ENCODE results near the gene FAXDC2. TPM values are rescaled to one million over a fixed set of nuclear protein-coding genes. Genes with fewer than 3 reads are reported as not detected.
A peak's percentile ranks its signal among the peaks of the same experiment; 100 is the strongest.

FAXDC2 gene
- total and polyA plus RNA-seq, 9 of the 15 experiments (the other 6 are each of a cell fraction or from before 2014, with no cell fraction given) = 2.4 to 30.0 (median 9.9) TPM

- no peak for TF ChIP-seq NCOR1 (IDR thresholded peaks at IDR 0.05)
- no peak for TF ChIP-seq THAP7 (CRISPR knock-in tag; IDR thresholded peaks at IDR 0.05)
Measured at GRCh38 chr5:154829589-154830218, 20.7 kb downstream of the FAXDC2 start (continued).

- no TSS peak for BruUV-seq (replicated peaks)
- TF ChIP-seq CBX1 (IDR thresholded peaks at IDR 0.05; ENCODE audit: low read depth) = no peak
- no peak for TF ChIP-seq ZNF41 (CRISPR knock-in tag; conservative IDR thresholded peaks at IDR 0.05)
- TF ChIP-seq RFX1 (IDR thresholded peaks at IDR 0.05) = peak; percentile 49
- Histone ChIP-seq H3K4me1 (replicated peaks in 1 of 2; ENCODE audit: control insufficient read depth in 2 of 2, insufficient read depth in 2 of 2, low read length in 2 of 2) (peaks cover 11 to 14% of the 10 kb centered on the region in 2 experiments; a peak in 4 of 5 replicates), H3K79me2 (ENCODE audit: control insufficient read depth, insufficient read depth, low read length) (peaks cover 26% of the 10 kb centered on the region), H3K4me3 (no peak overlapping the region), H3K9me1 (ENCODE audit: control insufficient read depth, insufficient read depth, low read length) (no peaks in the 10 kb centered on the region), H3K27ac (ENCODE audit: extremely low read depth, low read depth, low read length) (no peak overlapping the region; the same call in 2 of the 3 replicates), H3K27me3 (ENCODE audit: control insufficient read depth in 2 of 2, insufficient read depth in 2 of 2, low read length in 2 of 2) (no peaks in the 10 kb centered on the region), H3K4me2 (ENCODE audit: insufficient read depth, low read length) (no peak overlapping the region), H3K9ac (ENCODE audit: insufficient read depth in 1 of 2, low read depth in 2 of 2, low read length in 2 of 2) (no peak overlapping the region; a peak in 1 of 4 replicates), H3K9me3 (replicated peaks; ENCODE audit: control insufficient read depth, insufficient read depth, low read depth, low read length) (no peaks in the 10 kb centered on the region), H3K36me3 (ENCODE audit: control insufficient read depth, insufficient read depth, low read length) (peaks cover 54% of the 10 kb centered on the region), H2AFZ (ENCODE audit: low read depth, low read length) (no peak overlapping the region), H4K20me1 (replicated peaks; ENCODE audit: control insufficient read depth, insufficient read depth, low read length) (no peaks in the 10 kb centered on the region)
- in situ Hi-C loops (cut with MboI) = no loop called here
- CTCF ChIA-PET (ENCODE audit: low intra/inter-chr PET ratio) = no interaction called here
- peak; percentile 11; the same call in 2 of the 3 replicates for ATAC-seq
- intact Hi-C loops (cut with micrococcal nuclease) = no loop called here
- no peak for FAIRE-seq
- WGBS (ENCODE audit: insufficient coverage, low coverage, missing lambda C conversion rate) = 83% methylated on average over 2 of the region's 2 CpGs
- POLR2A ChIA-PET = interaction anchor here (1.2 kb wide), 2 partner anchors 11 to 25 kb away, joined by 3 to 5 read pairs; no protein-coding TSS in a partner anchor
- peak in 1 of 4 experiments; percentile 3 for DNase-seq (ENCODE audit: extremely low read depth in 1 of 4, low spot score in 3 of 4)
Measured at GRCh38 chr5:154829181-154829588, 21.2 kb downstream of the FAXDC2 start.

All from K562 (cell line).